ENCODE results near the gene LGALS12. TPM values are rescaled to one million over a fixed set of nuclear protein-coding genes. Genes with fewer than 3 reads are reported as not detected.
"Not testable (repeated sequence)": the region's sequence is repeated elsewhere in the genome, so short reads cannot be mapped to it uniquely, and the experiment has no call there.

LGALS12 gene
- total RNA-seq, 1 donor from 2014 or later = not detected

DNA sequence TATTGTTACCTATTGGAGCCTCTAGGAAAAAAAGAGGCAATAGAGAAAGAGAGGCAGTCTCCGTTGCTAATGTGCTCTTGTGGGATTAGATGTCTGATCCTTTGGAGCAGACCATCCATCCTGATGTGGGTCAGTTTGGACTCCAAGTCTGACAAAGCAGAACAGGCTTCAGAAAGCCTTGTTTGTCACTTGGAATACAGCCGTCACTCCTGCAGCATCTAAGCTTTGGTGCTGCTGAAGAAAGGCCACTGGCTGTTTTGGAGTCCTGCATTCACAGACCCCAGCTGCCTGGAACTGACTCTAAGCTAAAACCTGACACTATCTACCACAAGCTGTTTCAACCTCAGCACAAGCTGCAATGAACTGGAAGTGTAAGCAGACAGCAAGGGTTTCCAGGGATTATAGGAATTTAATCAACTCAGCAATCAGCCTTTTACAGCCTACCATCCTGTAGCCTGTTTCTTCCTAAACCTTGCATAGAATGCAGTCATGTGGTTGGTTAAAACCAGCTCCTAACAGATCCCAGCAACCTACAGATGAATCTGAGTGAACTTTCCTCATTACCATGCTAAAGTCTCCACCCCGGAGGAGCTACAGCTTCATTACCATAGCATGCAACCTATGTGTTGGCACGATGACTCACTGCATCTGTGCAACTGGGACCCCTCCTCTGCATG is 27.1 kb downstream of the LGALS12 start:
- DNase-seq (ENCODE audit: low read depth in 2 of 2) = no peak

DNA sequence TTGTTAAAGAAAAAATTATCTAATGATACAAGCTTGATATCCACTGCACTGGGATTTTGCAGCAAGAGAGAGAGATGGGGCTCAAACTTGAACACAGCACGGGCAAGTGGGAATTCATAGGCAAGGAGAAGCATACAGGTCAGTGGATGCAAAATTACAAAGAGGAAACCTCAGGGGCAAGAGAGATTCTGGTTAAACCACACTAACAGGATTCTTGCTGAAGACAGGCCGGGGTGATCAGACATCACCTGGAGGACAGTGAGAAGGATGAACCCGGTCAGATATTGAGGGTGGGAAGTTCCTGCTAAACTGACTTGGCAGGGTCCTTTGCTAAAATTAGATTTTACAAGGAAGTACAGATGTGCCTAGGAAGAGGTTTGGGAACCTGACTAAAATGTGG is 28.2 kb downstream of the LGALS12 start:
- DNase-seq (ENCODE audit: low read depth in 2 of 2) = no peak

GRCh38 chr11:63534895-63535461 is 29.1 kb downstream of the LGALS12 start:
- DNase-seq (ENCODE audit: low read depth in 2 of 2) = no peak

DNA sequence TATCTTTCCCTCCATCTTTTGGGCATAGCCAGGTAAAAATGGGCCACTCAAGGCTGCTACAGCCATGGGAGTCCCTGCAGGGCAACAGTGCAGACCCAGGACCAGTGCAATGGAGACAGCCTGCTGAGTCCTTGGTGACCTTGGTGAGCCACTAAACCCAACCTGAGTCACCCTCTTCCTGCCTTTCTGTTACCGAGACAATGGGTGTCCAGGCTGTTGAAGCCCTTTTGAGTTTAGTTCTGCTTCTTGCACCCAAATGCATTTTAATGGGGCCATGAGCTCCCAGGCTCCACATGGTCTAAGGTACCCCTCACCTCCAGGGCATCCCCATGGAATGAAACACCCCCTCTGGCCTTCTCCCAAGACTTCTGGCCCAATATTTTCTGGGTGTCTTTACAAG is 29.9 kb downstream of the LGALS12 start:
- no peak for DNase-seq (ENCODE audit: low read depth in 2 of 2)

DNA sequence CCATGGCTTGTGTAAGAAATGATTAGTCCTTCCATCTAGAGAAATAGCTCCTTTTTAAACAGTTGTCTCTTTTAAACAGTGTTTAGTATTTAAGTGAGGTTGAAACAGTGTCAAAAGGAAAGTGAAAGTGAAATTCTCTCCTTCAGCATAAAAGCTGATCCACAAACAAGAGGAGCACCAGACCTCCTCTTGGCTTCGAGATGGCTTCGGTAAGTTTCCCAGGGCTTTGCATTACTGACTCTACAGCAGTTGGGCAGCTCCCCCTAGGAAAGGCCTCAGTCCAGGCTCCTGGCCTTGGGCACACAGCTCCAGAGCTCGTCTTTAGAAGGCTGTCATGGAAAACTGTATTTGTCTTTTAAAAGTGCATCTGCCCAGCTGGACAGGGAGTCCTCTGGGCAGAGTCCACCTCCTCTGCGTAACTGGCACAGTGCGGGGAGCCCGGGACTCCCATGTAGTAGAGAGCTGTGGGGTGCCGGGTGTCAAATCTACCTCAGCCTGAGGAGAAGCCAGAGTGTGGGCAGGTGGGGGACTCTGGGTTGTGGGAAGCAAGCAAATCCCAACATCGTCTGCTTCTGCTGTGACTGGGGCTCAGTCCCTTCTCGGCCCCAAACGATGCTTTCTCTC is 30.9 kb downstream of the LGALS12 start, which contains the start of gene PLAAT4:
PLAAT4 (plus strand) TSS at position 140 of the 624 bp plus-strand sequence; CDS start at position 201, 61 bp downstream.
- peak; percentile 29 to 33 for DNase-seq (ENCODE audit: low read depth in 2 of 2)

DNA sequence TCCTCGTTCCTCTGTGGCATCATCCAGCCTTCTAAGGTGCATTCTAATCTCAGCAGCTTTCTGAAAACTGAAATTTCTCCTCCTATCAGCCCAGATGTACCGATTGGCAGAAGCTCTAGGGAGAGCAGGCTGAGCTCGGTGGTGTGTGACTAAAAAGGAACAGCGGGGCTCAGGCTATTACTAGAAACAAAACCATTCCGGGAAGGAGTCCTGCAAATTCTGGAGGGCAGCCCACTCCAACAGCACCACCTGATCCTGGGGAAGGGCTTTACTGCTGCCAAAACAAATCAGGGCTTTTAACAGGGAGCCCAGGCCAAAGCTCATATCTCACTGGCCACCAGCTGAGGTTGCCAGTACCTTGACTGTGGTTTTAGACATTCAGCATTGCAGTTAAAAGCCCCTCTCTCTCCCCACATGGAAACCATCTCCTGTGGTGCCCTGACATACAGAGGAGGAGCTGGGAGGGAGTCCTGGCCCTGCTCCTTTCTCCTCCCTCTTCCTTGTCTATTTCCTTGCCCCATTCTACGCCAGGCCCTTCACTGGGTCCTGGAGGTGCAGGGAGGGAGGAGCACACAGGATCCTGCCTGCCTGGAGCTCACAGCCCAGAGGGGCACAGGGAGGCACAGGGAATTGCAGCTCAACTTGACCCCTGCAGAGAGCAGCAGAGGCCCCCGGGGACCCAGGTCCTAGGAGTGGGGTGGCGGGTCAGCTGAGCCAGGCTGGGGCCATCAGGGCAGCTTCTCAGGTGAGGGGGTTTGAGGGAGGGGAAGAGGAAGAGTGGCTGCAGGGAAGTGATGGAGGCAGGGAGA is 31.6 kb downstream of the LGALS12 start:
- no peak for DNase-seq (ENCODE audit: low read depth in 2 of 2)

DNA sequence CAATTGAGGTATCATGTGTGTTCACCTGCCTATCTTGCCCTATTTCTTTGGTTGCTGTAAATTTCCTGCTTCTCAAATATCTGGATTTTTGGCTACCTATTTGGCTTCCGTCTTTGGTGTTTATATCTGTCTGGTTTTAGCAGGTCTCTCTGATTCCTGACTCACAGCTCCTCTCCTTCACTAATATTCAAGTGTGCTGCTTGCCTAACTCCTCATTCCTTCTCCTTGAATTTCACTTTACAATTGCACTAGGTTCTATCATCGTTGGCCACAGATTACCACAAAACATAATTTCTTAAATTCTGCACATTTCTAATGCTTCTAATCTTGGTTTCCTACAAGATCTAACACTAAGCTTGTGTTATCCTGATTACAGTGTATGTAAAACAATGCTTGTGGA is 36.6 kb downstream of the LGALS12 start:
- DNase-seq (ENCODE audit: low read depth in 2 of 2) = not testable (repeated sequence)

DNA sequence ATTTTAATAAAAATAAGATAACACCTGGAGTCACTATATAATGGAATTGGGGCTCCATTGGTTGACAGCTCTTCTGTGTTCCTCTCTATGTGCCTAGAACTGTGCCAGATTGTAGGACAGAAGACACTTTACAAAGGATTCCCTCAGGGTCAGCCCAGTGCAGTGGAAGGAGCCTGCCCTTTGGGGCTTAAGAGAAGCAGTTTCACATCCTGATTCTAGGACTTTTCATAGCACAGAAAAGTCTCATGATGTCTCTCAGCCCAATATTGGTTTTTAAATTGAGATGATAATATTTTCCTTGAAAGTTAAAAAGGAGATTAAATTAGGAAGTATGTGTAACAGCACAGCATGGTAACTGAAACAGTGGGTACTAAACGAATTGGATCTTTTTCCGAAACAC is 37.8 kb downstream of the LGALS12 start:
- no peak for DNase-seq (ENCODE audit: low read depth in 2 of 2)

DNA sequence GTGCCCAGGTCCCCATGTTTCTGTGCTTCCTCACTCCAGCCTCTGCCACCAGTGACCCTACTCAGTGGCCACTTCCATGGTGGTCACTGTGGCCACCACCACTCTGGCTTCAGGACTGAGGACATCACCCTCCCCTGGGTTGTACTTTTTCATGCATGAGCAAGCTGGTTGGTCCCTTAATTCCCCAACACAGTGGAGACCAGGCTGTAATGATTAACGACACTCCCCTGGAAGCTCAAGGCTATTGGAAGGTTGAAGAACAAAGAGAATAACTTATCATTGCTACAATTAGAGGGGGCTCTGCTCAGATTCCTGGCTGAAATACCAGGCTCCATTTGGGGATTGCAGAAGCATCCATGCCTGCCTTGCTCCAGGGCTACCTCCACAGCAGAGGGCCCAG is 41.2 kb downstream of the LGALS12 start:
- no peak for DNase-seq (ENCODE audit: low read depth in 2 of 2)

DNA sequence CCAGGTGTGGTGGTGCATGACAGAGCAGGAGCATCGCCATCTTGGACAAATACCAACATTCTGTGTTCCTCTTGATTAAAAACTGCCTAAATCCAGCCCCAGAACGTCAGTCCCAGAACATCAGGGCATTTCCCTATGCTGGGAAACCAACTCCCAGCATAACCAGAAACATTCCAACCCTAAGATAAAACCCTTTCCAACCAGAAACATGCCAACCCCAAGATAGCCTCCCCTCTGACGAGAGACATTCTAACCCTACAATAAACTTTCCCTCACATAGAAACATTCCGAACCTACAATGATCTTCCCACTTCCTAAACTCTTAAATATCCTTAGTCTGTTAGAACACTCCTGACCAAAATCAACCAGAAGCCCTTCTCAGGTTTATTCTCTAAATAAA is 42.3 kb downstream of the LGALS12 start:
- DNase-seq (ENCODE audit: low read depth in 2 of 2) = no peak

GRCh38 chr11:63549411-63549810 is 43.5 kb downstream of the LGALS12 start:
- no peak for DNase-seq (ENCODE audit: low read depth in 2 of 2)

- DNase-seq (ENCODE audit: low read depth in 2 of 2) = not testable (repeated sequence)
These were observed 44.3 kb downstream of the LGALS12 start for GRCh38 chr11:63550156-63550700.

- DNase-seq (ENCODE audit: low read depth in 2 of 2) = no peak
These were observed 45.4 kb downstream of the LGALS12 start for GRCh38 chr11:63551091-63551888.

- no peak for DNase-seq (ENCODE audit: low read depth in 2 of 2)
These were observed 46.0 kb downstream of the LGALS12 start for GRCh38 chr11:63551889-63552266.

DNA sequence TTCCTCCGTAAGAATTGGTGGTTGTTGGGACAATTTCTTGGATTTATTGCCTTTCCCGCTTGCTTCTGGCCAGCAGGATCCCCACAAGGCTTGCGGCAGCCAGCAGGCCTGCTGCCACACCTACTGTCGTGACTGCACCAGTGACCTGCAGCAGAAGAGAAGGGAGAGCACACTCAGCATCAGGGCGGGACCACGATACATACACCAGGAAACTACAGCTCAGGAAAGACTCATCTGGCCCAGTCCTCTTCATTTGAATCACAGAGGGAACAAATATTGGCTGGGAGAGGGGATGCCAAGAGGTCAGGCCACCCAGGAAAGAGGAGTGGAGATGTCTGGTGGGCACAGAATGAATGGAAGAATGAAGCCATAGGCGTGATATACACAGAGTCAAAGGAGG is 47.0 kb downstream of the LGALS12 start:
- DNase-seq (ENCODE audit: low read depth in 2 of 2) = no peak

GRCh38 chr11:63553759-63554158 is 47.9 kb downstream of the LGALS12 start:
- no peak for DNase-seq (ENCODE audit: low read depth in 2 of 2)

DNA sequence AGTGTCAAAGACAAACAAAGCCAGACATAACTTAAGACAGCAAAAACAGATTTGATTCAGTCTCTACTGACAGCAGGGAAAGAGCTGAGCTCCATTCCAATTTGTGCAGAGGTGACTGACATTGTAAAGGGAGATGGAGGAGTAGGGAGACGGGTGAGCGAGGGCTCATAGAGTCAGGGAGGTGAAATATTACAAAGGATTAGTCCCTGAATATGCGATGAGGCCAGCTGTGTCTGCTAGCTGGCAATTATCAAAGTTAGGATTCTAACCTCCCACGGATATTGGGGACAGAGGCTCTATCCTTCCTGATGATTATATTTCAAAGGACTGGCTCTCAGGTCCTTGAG is 49.0 kb downstream of the LGALS12 start:
- DNase-seq (ENCODE audit: low read depth in 2 of 2) = no peak

DNA sequence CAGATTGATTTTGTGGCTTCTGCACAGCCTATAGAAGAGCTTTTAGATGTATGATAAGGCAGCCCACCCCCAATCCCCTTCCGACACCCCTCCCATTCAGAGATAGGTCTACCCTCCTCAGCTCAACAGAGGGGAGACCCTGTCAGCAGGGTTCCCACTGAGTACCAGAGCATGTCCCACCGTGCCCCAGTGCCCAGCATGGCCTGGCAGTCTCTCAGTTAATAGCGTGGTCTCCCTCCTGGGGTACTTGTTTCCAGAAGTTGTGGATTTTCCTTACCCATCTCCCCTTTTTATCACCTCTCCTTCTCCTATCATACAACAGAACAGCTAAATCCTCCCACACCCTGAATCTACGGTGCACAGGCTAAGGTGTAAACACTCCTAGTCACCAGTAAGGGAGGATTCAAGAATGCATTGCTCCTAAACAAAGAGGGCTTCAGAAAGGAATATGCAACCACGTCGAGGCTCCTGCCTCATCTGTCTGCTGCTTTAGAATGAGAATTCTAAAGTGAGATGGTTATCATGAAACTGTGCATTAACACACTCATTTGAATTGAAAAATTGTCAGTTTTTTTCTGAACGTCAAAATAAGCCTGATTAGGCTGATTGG is 50.6 kb downstream of the LGALS12 start:
- DNase-seq (ENCODE audit: low read depth in 2 of 2) = no peak

- no peak for DNase-seq (ENCODE audit: low read depth in 2 of 2)
These were observed 51.7 kb downstream of the LGALS12 start for GRCh38 chr11:63557570-63557969.

DNA sequence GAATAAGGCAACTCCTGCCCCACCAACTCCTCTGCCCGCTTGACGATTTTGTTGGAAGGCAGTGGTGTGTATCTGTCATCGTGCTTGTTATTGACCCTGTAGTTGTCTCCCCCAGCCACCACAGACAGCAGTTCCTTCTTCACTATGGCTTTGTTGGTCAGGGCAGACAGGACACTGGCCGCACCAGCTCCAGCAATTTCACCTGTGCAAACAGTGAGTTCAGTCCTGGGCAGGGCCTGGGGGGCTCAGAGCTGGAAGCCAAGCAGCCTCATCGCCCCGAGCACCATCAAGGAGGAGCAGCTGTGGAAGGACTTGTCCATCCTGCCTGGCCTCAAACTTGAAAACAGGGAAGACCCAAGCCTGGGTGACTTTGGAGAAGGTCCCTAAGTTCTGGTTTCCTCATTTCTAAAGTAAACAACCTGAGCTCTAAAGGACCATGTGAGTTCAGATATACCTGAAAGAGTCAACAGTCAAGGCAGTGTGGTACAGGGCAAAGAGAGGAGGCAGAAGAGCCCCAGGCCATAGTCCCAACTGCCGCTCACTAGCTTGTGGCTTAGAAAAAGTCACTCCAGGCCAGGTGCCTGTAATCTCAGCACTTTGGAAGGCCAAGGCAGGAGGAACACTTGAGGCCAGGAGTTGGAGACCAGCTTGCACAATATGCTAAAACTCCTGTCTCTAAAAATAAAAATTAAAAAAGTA is 52.7 kb downstream of the LGALS12 start:
- no peak for DNase-seq (ENCODE audit: low read depth in 2 of 2)
